ENCODE measurements around the gene SETDB2.
"Not testable (repeated sequence)": the region's sequence is repeated elsewhere in the genome, so short reads cannot be mapped to it uniquely, and the experiment has no call there.

Gene SETDB2

DNA sequence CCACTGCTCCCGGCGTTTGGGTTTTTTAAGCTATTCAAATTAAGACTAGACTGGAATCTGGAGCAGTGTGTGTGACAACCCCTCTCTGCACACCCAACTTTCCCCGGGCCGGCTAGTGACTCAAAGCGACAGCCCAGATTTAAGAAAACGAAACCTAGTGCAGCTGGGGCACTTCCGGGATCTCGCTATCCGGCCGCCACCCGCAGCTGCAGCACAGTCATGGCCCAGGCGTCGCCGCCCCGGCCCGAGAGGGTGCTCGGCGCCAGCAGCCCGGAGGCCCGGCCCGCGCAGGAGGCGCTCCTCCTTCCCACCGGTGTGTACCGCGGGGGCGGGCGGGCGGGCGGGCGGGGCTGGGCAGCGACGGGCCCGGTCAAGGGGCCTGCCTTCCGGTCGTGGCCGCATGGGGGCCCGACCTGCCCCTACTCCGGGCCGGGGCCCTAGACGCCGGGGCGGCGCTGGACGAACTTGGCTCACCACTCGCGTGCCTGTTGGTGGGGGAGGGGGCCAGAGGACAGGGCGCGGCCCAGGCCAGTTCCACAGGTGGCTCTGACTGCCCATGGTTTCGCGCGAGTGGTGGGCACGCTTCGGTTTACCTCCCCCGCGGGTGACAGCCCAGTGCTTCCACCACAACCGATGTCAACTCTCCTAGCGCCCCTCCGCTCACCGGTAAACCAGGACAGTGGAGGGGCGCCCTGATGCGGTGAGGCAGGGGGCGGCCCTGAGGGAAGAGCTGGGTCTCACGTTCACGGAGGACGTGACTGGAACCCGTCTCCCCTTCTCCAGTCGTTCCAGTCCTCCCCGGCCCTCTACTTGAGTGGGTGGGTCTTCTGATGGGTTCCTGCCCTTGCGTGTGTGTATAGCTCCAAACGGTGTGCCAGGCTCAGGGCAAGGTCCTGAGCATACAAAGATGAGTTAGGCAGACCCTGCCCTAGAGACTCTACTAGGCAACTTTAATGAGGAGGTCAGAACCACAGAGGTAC, 52.0 kb downstream of the SETDB2 start, which contains the start of gene PHF11:
TSS of gene PHF11 (plus strand) at position 171 of the 980 bp plus-strand sequence. CDS start at position 220, 49 bp downstream.
- peak within 1 kb of the TSS; percentile 90 for H3K27ac ChIP-seq
- POLR2A ChIA-PET (ENCODE audit: low non-redundant PET) = interaction anchor here (0.9 kb wide), 1 partner anchor 10 kb away, joined by 4 read pairs; no protein-coding TSS in a partner anchor

DNA sequence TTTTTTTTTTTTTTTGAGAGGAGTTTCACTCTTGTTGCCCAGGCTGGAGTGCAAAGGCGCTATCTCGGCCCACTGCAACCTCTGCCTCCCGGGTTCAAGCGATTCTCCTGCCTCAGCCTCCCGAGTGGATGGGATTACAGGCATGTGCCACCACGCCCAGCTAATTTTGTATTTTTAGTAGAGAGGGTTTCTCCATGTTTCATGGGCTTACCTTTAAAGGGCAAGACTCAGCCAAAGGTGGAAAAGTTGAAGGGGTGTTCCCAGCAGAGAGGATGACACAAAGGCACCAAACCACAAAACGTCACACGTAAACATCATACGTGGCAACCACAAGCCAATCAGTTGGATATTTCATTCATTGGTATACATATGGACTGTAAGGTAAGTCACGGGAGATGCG, 52.8 kb downstream of the SETDB2 start:
- POLR2A ChIA-PET (ENCODE audit: low non-redundant PET) = interaction anchor here (0.9 kb wide), 1 partner anchor 9 kb away, joined by 4 read pairs; no protein-coding TSS in a partner anchor
- H3K27ac ChIP-seq = peak overlapping the region; percentile 90
- CTCF ChIA-PET; DNase-seq (ENCODE audit: low spot score): not testable (repeated sequence)

More for the DNA sequence above, 52.0 kb downstream of the SETDB2 start, which contains the start of gene PHF11:
- TF ChIP-seq, protein P1, sequence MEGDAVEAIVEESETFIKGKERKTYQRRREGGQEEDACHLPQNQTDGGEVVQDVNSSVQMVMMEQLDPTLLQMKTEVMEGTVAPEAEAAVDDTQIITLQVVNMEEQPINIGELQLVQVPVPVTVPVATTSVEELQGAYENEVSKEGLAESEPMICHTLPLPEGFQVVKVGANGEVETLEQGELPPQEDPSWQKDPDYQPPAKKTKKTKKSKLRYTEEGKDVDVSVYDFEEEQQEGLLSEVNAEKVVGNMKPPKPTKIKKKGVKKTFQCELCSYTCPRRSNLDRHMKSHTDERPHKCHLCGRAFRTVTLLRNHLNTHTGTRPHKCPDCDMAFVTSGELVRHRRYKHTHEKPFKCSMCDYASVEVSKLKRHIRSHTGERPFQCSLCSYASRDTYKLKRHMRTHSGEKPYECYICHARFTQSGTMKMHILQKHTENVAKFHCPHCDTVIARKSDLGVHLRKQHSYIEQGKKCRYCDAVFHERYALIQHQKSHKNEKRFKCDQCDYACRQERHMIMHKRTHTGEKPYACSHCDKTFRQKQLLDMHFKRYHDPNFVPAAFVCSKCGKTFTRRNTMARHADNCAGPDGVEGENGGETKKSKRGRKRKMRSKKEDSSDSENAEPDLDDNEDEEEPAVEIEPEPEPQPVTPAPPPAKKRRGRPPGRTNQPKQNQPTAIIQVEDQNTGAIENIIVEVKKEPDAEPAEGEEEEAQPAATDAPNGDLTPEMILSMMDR (conservative IDR thresholded peaks at IDR 0.05; ENCODE audit: low read depth) = 0 out of 2 replicates have a peak, but pooled peaks have one; percentile 9
- peak; percentile 58 for DNase-seq (ENCODE audit: low spot score)
- CTCF ChIA-PET = interaction anchor here (0.5 kb wide), 1 partner anchor 130 kb away, joined by 3 read pairs; no protein-coding TSS in a partner anchor

DNA sequence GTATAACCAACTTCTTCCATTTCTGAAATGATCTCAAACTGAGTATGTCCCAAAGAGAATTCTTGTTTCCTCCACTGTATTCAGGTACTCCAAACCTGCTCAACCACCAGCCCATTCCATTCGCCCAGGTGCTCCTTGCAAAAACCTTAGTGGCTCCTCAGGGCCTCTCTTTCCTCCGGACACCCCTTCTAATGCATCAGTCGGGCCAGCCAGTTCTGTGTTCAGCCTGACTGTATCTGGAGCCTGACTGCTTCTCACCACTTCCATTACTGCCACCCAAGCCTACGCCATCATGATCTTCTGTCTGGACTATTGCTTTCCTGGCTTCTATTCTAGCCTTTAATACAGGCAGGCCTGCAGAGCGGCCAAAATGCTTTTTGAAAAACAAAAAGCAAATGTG, 53.2 kb downstream of the SETDB2 start:
- ChIA-PET POLR2A (ENCODE audit: low non-redundant PET) (no interaction called here), CTCF (no interaction called here)
- TF ChIP-seq, protein P1 (conservative IDR thresholded peaks at IDR 0.05; ENCODE audit: low read depth) = no peak
- peak overlapping the region; percentile 45; the same call in 1 of the 2 replicates for H3K27ac ChIP-seq
- DNase-seq (ENCODE audit: low spot score) = no peak

DNA sequence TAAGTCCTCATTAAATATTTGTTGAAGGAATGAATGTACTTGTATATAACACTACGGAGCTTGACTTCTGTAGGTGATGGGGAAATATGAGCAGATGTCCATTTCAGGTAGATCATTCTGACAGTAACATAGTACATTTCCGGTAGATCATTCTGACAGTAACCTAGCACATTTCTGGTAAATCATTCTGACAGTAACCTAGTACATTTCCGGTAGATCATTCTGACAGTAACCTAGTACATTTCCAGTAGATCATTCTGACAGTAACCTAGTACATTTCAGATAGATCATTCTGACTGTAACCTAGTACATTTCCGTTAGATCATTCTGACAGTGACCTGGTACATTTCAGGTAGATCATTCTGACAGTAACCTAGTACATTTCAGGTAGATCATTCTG, 54.1 kb downstream of the SETDB2 start:
- no peak for DNase-seq (ENCODE audit: low spot score)
- ChIA-PET CTCF (no interaction called here), POLR2A (ENCODE audit: low non-redundant PET) (no interaction called here)
- H3K27ac ChIP-seq = no peak overlapping the region
- TF ChIP-seq, protein P1 (conservative IDR thresholded peaks at IDR 0.05; ENCODE audit: low read depth) = no peak

DNA sequence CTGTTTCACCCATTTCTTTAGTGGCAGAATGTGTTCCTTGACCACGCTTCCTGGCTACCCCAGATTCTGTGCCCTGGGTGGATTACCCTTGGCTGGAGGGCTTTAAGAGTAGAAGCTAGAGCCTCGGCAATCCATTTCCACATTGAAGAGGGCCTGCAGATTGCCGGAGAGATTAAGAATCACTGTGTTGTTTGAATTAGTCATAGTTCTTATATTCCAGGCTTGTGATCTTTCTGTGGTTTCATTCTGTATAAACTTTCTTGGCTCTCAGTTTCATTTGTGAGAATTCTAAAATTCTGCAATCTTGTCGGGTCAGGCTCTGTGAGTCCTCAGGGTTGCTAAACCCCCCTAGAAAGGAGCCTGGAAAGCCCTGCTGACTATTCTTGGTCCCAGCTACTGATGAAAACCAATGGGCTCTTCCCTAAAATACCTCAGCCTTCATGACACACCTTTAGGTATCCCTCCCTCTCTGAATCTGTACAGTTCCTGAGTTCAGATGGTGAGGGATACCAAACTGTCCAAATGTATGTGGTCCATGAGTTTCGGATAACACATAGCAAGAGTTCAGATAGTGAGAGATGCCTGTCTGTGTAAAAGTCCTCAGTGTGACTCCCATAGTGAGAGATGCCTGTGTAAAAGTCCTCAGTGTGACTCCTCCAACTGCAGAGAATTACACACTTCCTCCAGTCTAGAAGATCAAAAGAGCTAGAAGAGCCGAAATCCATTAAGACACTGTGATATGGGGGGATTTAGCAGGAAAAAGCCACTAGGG, 56.0 kb downstream of the SETDB2 start:
- POLR2A ChIA-PET (ENCODE audit: low non-redundant PET) = no interaction called here
- DNase-seq (ENCODE audit: low spot score) = no peak
- TF ChIP-seq, protein P1 (conservative IDR thresholded peaks at IDR 0.05; ENCODE audit: low read depth) = no peak
- CTCF ChIA-PET = interaction anchor here (0.6 kb wide), 2 partner anchors 90 to 352 kb away, joined by 3 to 5 read pairs; no protein-coding TSS in a partner anchor
- H3K27ac ChIP-seq = no peak overlapping the region

DNA sequence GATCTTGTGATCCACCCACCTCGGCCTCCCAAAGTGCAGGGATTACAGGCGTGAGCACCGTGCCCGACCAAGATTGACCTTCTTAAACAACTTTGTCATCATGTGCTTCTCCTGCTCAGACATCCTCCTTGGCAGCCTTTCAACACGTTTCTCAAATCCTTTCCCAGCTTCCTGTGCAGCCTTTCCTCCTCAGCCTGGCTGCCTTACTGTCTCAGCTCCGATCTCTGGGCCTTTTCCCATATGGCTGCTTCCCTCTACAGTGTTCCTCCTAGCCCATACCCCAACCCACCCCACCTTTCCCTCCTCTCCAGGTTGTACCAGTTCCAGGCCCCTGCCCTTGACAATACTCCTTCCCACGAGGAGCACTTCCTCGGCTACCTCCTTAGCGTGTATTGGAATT, 58.9 kb downstream of the SETDB2 start:
- TF ChIP-seq, protein P1 (conservative IDR thresholded peaks at IDR 0.05; ENCODE audit: low read depth) = no peak
- POLR2A ChIA-PET (ENCODE audit: low non-redundant PET) = interaction anchor here (0.5 kb wide), 1 partner anchor 8 kb away, joined by 4 read pairs; no protein-coding TSS in a partner anchor
- H3K27ac ChIP-seq = no peak overlapping the region
- CTCF ChIA-PET = no interaction called here
- no peak for DNase-seq (ENCODE audit: low spot score)

Data from RWPE1 (cell line).